NCI-H774 (cell line): Measurements from ENCODE around the gene SELENBP1.
"Not testable (repeated sequence)": the region's sequence is repeated elsewhere in the genome, so short reads cannot be mapped to it uniquely, and the experiment has no call there.

Source experiments
- DNase-seq: peaks from one replicate; lab custom pipeline; 2025; lab: John Stamatoyannopoulos, UW

The SELENBP1 gene

GRCh38 chr1:151372058-151372934 lies at the start of gene SELENBP1:
TSS of gene SELENBP1 (minus strand) at chr1:151372705. CDS start at chr1:151372641, 64 bp downstream.
- DNase-seq = peak; percentile 88

DNA sequence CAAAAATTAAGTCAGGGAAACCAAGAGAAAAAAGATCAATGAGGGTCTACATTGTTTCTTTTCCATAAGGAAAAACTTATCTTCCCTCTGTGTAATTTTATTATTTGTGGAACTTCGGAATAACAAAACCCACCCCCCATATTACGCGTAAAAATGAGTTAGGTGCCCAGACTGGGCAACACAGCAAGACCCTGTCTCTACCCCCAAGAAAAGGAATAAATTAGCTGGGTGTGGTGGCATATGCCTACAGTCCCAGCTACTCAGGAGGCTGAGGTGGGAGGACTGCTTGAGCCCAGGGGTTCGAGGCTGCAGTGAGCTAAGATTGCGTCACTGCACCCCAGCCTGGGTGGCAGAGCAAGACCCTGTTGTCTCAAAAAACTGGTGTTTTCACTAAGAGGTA lies 47.3 kb upstream of the SELENBP1 start:
- no peak for DNase-seq

DNA sequence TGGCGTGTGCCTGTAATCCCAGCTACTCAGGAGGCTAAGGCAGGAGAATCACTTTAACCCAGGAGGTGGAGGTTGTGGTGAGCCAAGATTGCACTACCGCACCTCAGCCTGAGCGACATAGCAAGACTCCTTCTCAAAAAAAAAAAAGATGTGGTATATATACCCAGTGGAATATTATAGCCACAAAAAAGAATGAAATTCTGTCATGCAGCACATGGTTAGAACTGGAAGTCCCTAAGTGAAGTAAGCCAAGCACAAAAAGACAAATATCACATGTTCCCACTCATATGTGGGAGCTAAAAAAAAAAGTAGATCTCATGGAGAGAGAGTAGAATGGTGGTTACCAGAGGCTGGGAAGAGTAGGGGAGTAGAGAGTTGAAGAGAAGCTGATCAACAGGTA lies 45.6 kb upstream of the SELENBP1 start:
- no peak for DNase-seq

- no peak for DNase-seq
These were observed 43.7 kb upstream of the SELENBP1 start for GRCh38 chr1:151416231-151416630.

DNA sequence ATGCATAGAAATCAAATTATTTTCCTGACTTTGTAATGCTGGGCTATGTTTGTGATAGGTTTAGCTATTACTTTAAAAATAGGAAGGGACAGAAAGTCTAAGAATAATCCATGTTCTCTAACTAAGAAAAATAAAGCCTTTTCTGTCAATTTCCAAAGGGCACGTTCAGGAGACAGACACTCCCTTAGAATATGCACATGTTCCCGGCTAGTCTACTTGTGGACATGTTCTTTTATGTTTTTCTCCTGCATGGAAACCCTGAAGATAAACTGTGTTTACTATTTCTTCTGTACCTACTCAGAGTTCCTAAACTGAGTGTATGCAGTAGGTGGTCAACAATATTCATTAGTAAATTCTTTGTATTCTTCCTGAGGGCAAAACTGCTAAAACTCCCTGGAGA lies 39.4 kb upstream of the SELENBP1 start:
- no peak for DNase-seq

GRCh38 chr1:151408891-151409290 lies 36.4 kb upstream of the SELENBP1 start:
- DNase-seq = no peak

DNA sequence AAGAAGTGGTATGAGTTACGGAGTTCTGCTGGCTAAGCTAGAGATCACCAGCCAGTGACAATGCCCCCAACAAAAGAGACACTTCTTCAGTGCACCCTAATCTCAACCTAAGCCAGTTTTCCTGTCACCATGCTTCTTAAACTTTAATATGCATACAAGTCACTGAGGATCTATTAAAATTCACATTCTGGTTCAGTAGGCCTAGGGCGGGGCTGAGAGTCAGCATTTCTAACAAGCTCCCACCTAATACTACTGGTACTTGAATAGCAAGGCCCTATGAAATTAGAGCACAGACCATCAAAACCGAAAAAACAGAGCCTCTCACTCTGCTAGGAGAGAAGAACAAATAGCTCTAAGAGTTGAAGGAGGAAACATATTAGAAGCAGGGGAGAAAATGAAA lies 34.8 kb upstream of the SELENBP1 start:
- DNase-seq = no peak

- DNase-seq = no peak
These were observed 33.7 kb upstream of the SELENBP1 start for GRCh38 chr1:151406176-151406575.

DNA sequence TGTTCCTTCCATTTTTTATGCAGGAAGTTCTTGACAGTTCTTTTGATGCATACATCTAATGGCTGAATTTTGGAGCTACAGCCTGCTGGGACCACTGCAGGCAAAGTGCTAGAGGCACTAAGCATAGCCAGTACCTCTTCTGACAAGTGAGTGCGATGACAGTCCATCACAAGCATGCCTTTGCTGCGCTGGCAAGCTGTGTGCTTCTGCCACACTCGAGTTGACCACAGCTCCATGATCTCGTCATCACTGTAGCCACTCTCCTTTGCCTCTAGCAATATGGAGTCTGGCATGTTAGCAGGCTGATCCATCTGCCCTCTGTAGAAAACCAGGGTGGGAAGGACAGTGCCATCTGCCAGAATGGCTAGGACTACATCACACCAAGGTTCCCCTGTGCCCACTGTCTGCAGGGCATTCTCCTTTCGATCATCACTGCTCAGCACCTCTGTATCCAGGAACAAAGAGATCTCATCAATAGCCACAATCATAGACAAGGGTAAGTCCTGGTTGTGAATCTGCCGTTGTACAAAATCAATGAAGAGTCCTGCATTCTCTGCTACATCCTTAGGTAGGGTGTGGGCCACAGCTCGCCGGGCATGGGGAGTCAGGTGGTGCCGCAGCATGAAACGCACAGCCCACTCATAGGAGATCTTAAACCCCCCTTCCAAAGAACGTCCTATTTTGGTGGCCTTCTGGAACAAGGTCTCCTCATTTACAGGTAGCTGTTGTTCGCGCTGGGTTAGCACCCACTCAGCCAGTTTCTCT lies 32.9 kb upstream of the SELENBP1 start:
- DNase-seq = no peak

DNA sequence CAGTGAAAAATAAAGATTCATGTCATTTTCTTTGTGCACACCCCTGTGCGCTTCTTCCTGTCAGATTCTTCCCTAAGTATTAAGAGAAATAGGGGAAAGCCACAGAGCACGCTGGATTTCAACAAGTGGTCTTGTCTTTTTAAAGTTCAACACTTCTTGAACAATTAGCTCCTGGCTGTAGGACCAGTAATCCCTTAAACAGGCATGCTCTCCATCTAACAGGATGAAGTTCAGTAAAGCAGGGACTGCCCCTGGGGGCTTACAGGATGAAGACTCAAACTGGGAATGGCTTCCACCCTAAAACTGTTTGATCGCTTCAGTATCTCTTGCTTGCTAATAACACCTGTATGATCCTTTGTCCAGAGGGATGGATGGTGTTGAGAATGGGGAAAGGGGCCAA lies 31.1 kb upstream of the SELENBP1 start:
- DNase-seq = no peak

DNA sequence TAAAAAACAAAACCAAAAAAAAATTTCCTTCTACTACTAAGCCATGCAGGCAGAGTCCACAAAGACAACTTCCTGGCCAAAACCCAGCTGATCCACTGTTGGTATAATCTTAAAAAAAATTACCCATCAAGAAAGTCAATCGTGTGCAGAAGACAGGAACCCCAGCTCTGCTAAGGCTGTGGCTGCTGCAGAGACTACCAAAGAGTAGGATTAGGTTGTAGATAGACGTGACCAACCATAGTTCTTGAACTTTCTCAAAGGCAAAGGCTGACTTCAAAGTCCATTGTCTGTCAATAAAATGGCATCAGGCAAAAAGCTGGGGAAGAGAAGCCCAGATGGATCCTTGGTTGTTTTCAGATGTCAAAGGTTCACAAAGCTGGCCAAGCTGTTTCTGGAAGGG lies 30.3 kb upstream of the SELENBP1 start:
- no peak for DNase-seq

GRCh38 chr1:151401860-151402259 lies 29.4 kb upstream of the SELENBP1 start:
- no peak for DNase-seq

DNA sequence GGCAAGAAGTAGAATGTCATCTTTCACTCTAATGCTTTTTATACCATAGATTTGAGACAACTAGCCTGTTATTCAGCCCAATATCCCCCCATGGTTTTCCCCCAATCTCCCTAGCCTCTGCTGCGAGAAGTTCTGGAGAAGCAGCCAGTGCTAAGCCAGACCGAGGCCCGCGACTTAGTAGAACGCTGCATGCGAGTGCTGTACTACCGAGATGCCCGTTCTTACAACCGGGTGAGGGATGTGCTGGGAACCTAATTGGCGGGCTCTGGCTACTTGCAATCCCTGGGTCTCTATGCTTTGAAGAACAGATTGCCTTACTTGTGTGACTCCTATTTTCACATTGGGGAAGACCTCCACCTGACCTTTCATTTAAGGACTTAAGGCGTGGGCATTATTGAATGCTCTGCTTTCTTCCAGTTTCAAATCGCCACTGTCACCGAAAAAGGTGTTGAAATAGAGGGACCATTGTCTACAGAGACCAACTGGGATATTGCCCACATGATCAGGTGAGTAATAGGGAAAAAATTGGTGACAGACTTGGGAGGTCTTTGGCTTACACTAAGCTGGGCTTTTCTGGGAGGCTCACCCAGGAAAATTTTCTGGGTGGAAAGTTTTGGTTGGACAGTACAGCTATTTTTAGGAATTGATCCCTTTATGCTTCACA lies 28.8 kb upstream of the SELENBP1 start:
- no peak for DNase-seq

- DNase-seq = peak; percentile 89
These were observed 27.0 kb upstream of the SELENBP1 start, which contains the start of gene PSMB4 for GRCh38 chr1:151399324-151400171. TSS of gene PSMB4 (plus strand) at chr1:151399573. CDS start at chr1:151399588, 15 bp downstream.

- DNase-seq = not testable (repeated sequence)
These were observed 23.8 kb upstream of the SELENBP1 start for GRCh38 chr1:151396265-151396664.

- no peak for DNase-seq
These were observed 21.1 kb upstream of the SELENBP1 start for GRCh38 chr1:151393583-151393982.

- DNase-seq = no peak
These were observed 18.6 kb upstream of the SELENBP1 start for GRCh38 chr1:151391079-151391563.

DNA sequence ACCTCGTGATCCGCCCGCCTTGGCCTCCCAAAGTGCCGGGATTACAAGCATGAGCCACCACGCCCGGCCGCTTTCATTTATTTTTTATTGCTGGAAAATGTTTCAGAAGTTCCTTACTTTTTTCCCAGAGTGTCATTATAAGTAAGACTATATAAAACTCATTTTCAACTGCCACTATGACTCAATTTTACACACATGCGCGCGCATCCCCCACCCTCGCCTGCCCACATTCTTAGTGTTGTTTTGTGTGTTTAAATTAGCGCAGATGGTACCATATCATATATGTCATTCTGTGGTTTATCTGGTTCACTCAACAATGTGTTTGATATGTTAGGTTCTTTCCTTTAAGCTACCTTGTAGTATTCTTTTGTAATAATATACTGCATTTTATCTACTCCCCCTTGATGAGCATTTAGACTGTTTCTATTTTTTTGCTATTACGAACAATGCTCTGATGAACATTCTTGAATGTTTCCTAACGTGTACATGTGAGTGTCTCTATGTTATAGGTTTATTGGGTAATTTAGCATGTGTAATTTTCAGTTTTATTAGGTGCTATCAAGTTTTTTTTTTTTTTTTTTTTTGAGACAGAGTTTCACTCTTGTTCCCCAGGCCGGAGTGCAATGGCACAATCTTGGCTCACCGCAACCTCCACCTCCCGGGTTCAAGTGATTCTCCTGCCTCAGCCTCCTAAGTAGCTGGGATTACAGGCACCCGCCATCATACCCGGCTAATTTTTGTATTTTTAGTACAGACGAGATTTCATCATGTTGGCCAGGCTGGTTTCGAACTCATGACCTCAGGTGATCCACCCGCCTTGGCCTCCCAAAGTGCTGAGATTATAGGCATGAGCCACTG lies 17.9 kb upstream of the SELENBP1 start:
- not testable (repeated sequence) for DNase-seq

GRCh38 chr1:151386002-151386401 lies 13.5 kb upstream of the SELENBP1 start:
- DNase-seq = no peak

- DNase-seq = no peak
These were observed 12.1 kb upstream of the SELENBP1 start for GRCh38 chr1:151384584-151384983.
